ENCODE data around the gene CALCOCO1.

Gene CALCOCO1

DNA sequence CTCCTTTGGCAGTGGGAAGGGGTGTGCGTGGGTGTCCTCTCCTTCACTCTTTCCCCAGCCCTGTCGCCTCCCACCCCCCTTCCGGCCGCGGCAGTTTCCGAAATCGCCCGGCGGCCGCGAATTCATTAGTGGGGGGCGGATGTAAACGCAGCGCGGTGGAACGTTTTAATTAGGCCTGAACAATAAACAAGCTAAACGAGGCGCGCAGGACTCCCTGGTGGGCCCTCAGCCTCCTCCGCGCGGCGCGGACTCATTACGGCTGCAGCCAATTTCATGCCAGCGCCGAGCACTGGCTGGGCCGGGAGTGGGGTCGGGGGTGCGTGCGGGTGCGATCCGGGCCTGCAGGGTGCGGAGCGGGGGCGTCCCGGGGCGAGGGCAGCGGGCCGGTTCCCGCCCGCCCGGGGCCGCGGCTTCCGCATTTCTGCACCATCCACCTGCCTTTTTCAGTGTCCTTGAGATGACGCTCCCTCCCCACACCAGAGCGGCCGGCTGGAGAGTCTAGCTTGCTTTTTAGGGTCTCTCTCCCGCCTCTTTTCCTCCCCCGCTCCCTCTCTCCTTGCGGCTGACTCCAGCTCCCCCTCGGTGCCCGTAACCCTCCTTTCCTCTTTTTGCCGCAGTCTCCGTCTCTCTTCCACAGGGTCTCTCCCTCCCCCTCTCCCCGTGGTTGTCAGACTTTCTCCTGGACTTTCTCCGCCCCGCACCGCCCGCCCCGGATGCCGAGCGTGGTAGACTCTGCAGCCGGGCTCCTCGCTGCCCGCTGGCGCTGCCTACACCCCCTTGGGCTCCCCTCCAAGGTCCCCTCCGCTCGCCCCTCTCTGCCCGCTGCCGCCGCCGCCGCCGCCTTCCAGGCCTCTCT lies 24.3 kb upstream of the CALCOCO1 start, which contains the start of gene CISTR:
TSS of gene CISTR (minus strand) at position 644 of the 856 bp plus-strand sequence.
- no peak for DNase-seq

- DNase-seq: no peak
These were observed 23.6 kb upstream of the CALCOCO1 start for GRCh38 chr12:53750812-53751335.

GRCh38 chr12:53749986-53750811 lies 22.9 kb upstream of the CALCOCO1 start:
- no peak for DNase-seq

GRCh38 chr12:53748072-53748840 lies 21.0 kb upstream of the CALCOCO1 start:
- no peak for DNase-seq

DNA sequence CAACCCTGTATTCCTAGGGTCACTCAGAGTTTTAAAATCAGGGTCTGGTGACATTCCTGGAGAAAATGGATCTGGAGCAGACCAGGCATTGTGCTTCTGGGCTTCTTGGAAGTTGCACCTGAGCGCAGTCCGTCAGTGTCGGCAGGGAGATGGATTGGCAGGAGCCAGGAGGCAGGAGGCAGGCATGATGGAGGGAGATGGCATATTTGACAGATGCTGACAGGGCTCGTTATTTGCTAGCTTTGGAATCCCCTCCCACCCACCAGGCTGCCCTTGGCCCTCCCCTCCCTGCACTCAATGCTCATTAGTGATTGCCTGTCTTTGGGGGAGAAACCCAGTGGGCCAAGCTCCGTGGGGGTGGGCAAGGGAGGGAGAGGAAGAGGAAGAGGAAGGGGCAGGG lies 19.8 kb upstream of the CALCOCO1 start:
- peak; percentile 32 for DNase-seq

- DNase-seq: no peak
These were observed 19.4 kb upstream of the CALCOCO1 start for GRCh38 chr12:53746592-53747092.

DNA sequence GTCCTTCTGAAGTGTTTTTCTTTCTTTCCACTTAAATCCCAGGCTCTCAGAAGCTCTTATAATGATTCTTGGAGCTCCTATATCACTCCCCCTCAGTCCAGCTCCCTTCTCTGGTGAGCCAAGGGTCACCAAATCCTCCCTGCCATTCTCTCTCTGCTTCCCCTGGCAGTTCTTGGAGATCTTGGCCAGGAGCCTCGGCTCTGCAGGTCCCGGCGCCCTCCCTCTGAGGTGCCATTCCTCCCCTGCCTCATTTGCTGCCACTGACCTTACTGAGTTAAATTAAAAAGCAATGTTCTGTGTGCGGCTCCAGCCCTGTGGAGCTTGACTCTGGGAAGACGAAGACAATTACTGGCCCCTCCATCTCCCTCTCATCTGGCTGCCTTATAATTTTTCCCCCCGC lies 17.5 kb upstream of the CALCOCO1 start:
- DNase-seq: no peak

DNA sequence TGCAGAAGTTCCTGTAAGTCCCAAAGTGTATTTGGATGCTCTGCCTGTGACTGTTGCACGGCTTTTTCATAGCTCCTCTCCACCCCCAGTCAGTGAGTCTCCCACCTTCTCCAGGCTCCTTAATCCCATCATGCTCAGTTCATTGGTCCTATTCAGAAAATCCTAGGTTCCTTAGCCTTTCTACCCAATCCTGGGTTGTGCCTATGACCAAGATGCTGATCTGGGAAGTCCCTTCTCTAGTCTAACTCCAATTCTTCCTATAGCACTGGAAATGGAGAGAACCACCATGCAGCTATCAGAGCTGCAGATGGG lies 16.8 kb upstream of the CALCOCO1 start:
- DNase-seq: no peak

DNA sequence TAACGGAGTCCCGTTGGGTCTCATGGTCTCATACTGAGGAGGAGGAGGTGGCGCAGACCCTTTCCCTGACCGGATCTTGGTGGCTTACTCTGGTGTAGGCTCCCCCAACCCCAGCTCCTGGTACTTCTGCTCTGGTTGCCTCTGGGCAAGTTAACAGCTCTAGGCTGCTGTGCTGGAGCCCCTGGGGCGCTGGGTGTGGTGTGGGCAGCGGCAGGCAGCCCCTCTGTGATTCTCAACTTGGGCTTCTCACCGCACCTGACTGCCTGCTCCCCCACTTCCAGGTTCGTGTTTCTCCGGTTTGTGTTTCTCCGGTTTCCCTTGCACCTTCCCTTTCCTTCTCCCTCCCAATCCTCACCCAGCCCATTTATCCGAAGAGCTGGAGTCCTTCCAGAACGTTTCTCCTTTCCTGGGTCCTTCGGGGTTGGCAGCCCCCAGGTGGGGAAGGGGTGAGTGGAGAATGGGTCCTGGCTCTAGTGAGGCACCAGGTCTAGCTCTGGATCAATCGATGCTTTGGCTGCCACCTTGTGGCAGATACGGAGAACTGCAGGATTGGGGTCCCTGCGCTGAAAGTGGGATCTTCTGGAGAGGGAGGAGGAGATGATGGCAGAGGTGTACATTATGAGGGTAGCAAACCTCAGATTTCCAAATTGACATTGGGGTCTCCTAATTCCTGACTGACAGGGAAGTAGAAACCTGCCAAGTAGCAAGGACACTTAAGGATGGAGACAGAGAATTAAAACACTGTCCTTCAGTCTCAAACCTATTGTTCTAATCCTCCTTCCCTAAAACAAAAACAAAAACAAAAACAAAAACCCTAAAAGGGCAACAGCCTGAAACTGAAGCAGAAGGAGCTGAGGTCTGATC lies 16.2 kb upstream of the CALCOCO1 start:
- DNase-seq: no peak

- DNase-seq: no peak
These were observed 12.9 kb upstream of the CALCOCO1 start for GRCh38 chr12:53740130-53740491.

DNA sequence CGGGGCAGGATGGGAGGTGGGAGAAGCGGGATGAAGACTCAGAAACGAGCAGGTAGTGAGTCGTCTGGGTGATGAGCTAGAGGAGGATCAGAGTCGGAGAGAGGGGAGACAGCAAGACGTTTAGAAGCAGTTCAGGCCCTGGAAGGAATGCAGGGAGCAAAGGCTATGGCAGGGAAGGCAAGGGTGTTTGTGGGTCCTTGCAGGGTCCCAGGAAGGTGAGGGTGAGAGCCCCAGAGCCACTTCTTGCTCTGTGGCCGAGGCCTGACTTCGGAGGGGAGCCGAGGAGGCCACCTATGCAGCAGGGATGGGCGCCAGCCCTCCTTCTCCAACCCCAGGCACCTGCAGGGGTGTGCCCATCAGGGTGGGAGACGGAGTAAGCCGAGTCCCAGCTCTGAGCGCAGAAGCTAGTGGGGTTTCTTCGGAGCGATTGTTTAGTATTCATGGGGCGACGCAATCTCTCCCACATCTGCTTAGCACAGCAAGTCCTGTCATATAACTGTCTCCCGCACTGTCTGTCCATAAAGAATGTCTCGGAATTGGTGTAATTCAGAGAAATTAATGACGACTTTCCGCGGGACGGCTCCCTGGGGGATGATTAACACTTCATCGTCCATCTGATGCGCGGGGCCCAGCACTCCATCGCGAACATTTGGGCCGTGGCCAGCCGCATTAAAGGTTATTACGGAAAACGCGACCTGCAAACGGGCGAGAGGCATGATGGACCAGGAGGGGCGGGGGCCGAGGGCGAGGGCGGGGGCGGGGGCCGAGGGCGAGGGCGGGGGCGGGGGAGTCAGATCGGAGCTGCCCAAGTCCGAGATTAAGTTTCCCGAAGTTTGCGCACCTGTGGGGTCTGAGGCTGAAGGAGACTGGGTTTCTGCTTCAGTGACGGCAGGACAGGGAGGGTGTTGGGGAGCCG lies 12.2 kb upstream of the CALCOCO1 start:
- DNase-seq: no peak

GRCh38 chr12:53738406-53739213 lies 11.4 kb upstream of the CALCOCO1 start:
- peak; percentile 16 for DNase-seq

DNA sequence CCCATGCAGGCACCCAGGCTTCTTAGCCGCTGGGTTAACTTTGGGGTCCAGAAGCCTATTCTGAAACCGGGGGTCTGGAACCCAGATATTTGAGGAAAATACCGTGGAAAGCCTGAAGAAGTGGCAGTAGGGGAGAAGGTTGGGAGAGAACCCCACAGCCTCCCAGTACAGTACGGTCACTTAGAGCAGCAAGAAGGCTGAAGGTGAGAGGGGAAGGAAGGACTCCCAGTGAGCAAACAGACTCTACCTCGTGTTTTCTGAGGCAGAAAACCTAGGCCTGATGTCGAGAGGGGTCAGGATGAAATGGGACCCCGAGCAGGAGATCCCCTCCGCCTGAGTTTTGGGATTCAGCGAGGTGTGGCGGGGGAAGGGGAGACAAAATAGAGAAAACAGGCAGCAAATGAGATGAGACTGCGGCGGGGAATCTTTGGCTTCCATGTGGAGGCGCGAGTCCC lies 10.7 kb upstream of the CALCOCO1 start:
- no peak for DNase-seq

DNA sequence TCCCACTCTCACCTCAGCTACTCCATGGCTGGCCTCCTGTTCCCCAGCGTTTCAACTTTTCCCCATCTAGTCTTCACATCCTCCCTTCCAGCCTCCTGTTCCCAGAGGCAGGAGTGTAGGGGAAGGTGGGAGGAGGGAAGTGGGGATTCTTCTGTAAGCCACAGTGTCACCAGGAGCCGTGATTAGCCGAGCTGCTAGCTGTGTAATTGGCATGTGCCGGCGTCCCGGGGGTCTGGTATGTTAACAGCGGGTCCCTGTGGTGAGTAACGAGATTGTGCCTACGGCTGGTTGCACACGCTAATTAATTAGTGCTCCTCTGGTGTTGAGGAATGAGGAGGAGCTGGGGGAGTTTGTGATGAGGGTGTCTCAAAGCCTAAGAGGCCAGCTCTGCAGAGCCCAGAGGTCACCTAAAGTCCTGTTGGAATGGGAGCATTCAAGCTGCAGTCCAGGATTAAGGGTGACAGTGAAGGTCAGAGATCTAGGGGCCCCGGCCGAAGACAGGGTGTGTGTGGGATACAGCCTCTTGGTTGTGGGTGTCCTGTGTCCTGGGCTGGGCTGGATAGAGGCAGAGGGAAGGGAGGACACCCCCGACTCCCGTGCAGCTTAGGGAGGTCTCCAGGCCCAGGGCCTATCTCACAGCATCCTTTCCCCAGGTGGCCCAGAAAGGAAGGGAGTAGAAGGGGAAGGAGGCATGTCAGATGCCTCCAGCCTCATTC lies 10.0 kb upstream of the CALCOCO1 start:
- DNase-seq: no peak

DNA sequence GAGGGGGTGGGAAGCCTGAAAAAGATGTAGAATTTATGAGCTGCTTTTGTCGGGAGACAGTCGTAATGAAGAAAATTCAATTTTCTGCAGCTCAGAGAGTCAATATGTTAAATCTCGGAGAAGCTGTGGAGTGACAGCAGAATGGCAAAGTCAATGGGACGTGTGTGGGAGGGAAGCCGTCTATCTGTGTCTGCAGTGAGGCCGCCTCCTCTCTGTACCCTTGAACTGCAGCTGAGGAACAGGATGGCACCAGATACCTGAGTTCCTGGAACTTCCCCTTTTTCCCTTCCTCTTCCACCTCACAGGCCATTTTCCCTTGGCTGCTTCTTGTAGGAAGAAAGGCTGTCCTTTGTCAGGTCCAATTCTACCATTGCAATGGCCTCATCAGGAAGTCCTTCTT lies 9.3 kb upstream of the CALCOCO1 start:
- no peak for DNase-seq

GRCh38 chr12:53735556-53735955 lies 8.3 kb upstream of the CALCOCO1 start:
- no peak for DNase-seq

DNA sequence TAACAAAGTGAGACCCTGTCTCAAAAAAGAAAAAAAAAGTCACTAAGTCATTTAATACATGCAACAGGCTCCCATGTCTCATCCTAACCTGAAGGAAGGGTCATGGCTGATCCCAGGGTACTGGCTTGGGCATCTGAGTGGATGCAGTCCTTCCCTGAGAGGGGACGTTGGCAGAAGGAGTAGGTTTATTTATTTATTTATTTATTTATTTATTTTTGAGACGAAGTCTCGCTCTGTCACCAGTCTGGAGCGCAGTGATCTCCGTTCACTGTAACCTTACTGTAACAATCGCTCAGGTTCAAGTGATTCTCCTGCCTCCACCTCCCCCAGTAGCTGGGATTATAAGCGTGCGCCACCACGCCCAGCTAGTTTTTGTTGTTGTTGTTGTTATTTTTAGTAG lies 7.2 kb upstream of the CALCOCO1 start:
- no peak for DNase-seq

DNA sequence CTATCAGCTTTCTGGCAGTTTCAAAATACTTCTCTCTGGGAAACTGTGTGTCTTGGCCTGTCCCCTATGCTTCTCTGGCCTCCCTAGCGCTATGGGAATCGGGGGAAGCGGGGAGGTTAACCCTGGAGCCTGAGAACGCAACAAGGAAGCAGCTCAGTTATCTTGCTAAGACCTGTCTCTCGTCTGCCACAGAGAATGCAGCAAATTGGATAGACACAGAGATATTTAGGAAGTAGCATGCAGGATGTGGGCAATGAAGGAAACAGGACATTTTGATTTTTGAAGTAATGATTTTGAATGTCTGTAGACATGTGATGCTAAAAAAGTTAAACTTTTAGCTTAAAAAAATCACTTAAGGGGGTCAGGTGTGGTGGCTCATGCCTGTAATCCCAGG lies 6.6 kb upstream of the CALCOCO1 start:
- no peak for DNase-seq
